Measurements from ENCODE around the gene IGFL2. TPM values are rescaled to one million over a fixed set of nuclear protein-coding genes. Genes with fewer than 3 reads are reported as not detected.

The IGFL2 gene
- not detected for total RNA-seq

DNA sequence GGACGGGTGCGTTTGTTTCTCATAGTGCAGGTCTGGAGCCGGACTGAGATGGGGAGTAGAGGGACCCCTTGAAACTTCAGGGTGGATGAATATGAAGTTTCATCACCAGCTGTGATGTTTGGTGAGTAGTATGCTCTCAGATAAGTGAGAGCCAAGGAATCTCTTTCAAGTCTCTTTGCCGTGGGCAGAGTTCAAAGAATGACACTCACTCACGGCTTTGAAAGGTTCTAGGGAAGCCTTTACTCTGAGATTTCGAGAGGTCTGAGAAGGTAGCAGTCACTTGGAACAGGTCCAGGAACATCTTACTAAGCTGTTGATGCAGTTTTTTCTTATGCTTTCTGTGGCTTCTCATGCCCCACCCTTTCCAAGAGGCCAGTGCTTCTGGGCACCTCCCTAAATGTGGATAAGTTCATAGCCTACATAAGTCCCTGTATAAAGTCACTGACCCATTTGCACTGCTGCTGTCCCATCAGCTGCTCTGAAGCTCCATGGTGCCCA is at the start of gene IGFL2:
Gene IGFL2, plus strand, starts transcription at position 448 of the 498 bp plus-strand sequence. Its CDS starts 41 bp downstream, at position 489.

DNA sequence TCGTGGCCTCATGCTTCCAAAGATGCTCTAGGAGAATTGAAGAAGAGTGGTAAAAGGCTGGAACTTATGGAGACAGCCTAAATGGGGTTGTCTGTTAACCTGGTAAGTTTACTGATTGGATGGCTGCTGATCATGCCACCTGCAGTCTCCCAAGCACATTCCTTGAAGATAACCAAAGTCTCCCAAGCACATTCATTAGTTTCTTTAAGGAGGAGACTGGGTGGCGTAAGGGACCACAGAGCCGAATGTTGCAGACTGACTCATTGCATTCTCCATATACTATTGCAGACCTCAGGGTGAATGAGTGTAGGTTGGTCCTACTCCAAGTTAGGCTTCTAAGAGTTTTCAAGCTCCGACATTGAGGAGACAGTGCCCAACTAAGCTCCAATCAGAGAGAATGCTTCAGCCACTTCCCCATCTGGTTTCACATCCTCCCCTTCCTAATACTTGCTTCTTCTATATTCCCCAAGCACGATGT is 23.4 kb upstream of the IGFL2 start, which contains the start of gene IGFL3:
Gene IGFL3, minus strand, starts transcription at position 51 of the 478 bp plus-strand sequence. Its CDS starts 39 bp downstream, at position 12.

Other genes with a start within 250 kb of the IGFL2 start
- gene MYPOP, start 245.6 kb upstream of the IGFL2 start, total RNA-seq = 3.2 TPM
- not detected for gene NANOS2, start 233.5 kb upstream of the IGFL2 start, total RNA-seq
- gene NOVA2, start 174.4 kb upstream of the IGFL2 start, total RNA-seq = 10.1 TPM
- gene CCDC61, start 152.8 kb upstream of the IGFL2 start, total RNA-seq = 10.3 TPM
- 0.93 TPM for gene PGLYRP1, start 125.2 kb upstream of the IGFL2 start, total RNA-seq
- 0.77 TPM for gene IGFL4, start 107.2 kb upstream of the IGFL2 start, total RNA-seq
- not detected for gene IGFL3, start 23.6 kb upstream of the IGFL2 start, total RNA-seq
- not detected for gene IGFL1, start 81.5 kb downstream of the IGFL2 start, total RNA-seq
- gene HIF3A, start 148.8 kb downstream of the IGFL2 start, total RNA-seq = 73.6 TPM
- 68.8 TPM for gene PPP5C, start 198.8 kb downstream of the IGFL2 start, total RNA-seq

All from camera-type eye (tissue), 1 donor.